DND-41 (cell line): ENCODE results near the gene MCOLN1.
"Not testable (repeated sequence)": the region's sequence is repeated elsewhere in the genome, so short reads cannot be mapped to it uniquely, and the experiment has no call there.

Experiments
- ATAC-seq: fragments of 200-7000 bp; cut with Tn5 transposase; 3 replicates; pipeline ENCODE4 v1.9.1; 2021; ENCODE audit warnings: low read depth; ENCODE audit not compliant: insufficient read depth
- DNase-seq: peaks from one replicate; pipeline ENCODE4 v3.0.0-alpha.2; 2020
- H2AFZ ChIP-seq: 2 replicates; pipeline ENCODE4 v1.6.0; 2012; ENCODE audit warnings: low read depth, low read length
- H3K27ac ChIP-seq: 2 replicates; pipeline ENCODE4 v1.5.1; 2012; ENCODE audit warnings: low read length, inconsistent platforms
- H3K27me3 ChIP-seq: fragments of 200-600 bp; sonication (generic); 2 replicates; pipeline ENCODE4 v1.6.0; 2012; ENCODE audit warnings: low read length, mild to moderate bottlenecking, inconsistent platforms; ENCODE audit not compliant: insufficient read depth, poor library complexity
- H3K36me3 ChIP-seq: 2 replicates; pipeline ENCODE4 v1.5.1; 2012; ENCODE audit warnings: low read length, inconsistent platforms; ENCODE audit not compliant: insufficient read depth
- H3K4me1 ChIP-seq: 2 replicates; pipeline ENCODE4 v1.5.1; 2012; ENCODE audit warnings: mild to moderate bottlenecking, low read length; ENCODE audit not compliant: insufficient read depth
- H3K4me2 ChIP-seq: 2 replicates; pipeline ENCODE4 v1.6.0; 2012; ENCODE audit warnings: mild to moderate bottlenecking, moderate library complexity, low read length, inconsistent platforms; ENCODE audit not compliant: insufficient read depth
- H3K4me3 ChIP-seq, 2 experiments: fragments of 200-600 bp in 1 of 2; shearing (Covaris generic) in 1 of 2; 2 replicates each; pipeline ENCODE4 v1.5.1; 2012 to 2016; ENCODE audit warnings: inconsistent platforms in 2 of 2, low read length in 2 of 2, mild to moderate bottlenecking in 2 of 2, low read depth in 1 of 2, moderate library complexity in 1 of 2
- H3K79me2 ChIP-seq: 2 replicates; pipeline ENCODE4 v1.6.0; 2012; ENCODE audit warnings: low read length, inconsistent platforms; ENCODE audit not compliant: insufficient read depth
- H3K9ac ChIP-seq: 2 replicates; pipeline ENCODE4 v1.6.0; 2012; ENCODE audit warnings: low read depth, mild to moderate bottlenecking, inconsistent platforms, low read length, moderate library complexity
- H3K9me3 ChIP-seq: 2 replicates; pipeline ENCODE4 v1.5.1; 2012; ENCODE audit warnings: low read length, moderate library complexity, mild to moderate bottlenecking, inconsistent platforms; ENCODE audit not compliant: insufficient read depth, severe bottlenecking
- H4K20me1 ChIP-seq: 2 replicates; pipeline ENCODE4 v1.6.0; 2012; ENCODE audit warnings: low read length; ENCODE audit not compliant: insufficient read depth
- CTCF ChIP-seq: IDR thresholded peaks from 2 replicates; pipeline ENCODE4 v1.5.1; 2012; ENCODE audit warnings: borderline replicate concordance, low read length, moderate library complexity, mild to moderate bottlenecking; ENCODE audit not compliant: poor library complexity, severe bottlenecking; ENCODE audit errors: extremely low read depth
- EZH2 ChIP-seq: IDR thresholded peaks from 3 replicates; pipeline ENCODE4 v1.6.1; 2012; ENCODE audit warnings: borderline replicate concordance, low read depth, mild to moderate bottlenecking, moderate library complexity, low read length, inconsistent platforms; ENCODE audit not compliant: severe bottlenecking

Gene MCOLN1

GRCh38 chr19:7575434-7576040 lies 53.1 kb downstream of the MCOLN1 start:
- H3K27me3 ChIP-seq = no peaks in the 10 kb centered on the region
- no peak overlapping the region for H3K9ac ChIP-seq
- H3K4me3 ChIP-seq = no peak overlapping the region
- H3K9me3 ChIP-seq = no peaks in the 10 kb centered on the region
- ATAC-seq (no peak), DNase-seq (no peak)
- H4K20me1 ChIP-seq = no peaks in the 10 kb centered on the region
- H2AFZ ChIP-seq = no peak overlapping the region
- no peaks in the 10 kb centered on the region for H3K36me3 ChIP-seq
- TF ChIP-seq EZH2 = no peak
- no peak for TF ChIP-seq CTCF
- no peaks in the 10 kb centered on the region for H3K4me1 ChIP-seq
- H3K79me2 ChIP-seq = no peaks in the 10 kb centered on the region
- no peak overlapping the region for H3K27ac ChIP-seq
- no peak overlapping the region for H3K4me2 ChIP-seq

- H3K4me2 ChIP-seq, H3K9me3 ChIP-seq, H3K4me1 ChIP-seq, ATAC-seq, H4K20me1 ChIP-seq, H3K27ac ChIP-seq, H2AFZ ChIP-seq, H3K4me3 ChIP-seq, H3K36me3 ChIP-seq, DNase-seq, H3K27me3 ChIP-seq, H3K79me2 ChIP-seq, H3K9ac ChIP-seq: not testable (repeated sequence)
These were observed 55.0 kb downstream of the MCOLN1 start for GRCh38 chr19:7577422-7577821.

DNA sequence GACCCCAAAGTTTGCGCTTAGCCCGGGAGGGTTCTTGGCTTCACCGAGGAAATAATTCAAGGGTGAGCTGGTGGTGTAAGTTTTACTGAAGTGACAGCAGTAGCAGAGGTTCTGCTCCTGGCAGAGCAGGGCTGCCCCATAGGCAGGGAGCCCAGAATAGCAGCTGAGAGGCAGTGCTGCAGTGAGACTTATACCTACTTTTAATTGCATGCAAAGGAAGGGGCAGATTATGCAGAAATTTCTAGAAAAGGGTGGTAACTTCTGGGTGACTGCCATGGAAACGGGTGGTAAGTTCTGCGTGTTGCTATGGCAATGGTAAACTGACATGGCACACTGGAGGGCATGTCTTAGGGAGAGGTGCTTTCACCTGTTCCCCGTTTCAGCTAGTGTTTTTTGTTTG lies 55.7 kb downstream of the MCOLN1 start:
- no peaks in the 10 kb centered on the region for H3K27me3 ChIP-seq
- no peak for ATAC-seq
- TF ChIP-seq CTCF (no peak), EZH2 (no peak)
- no peaks in the 10 kb centered on the region for H4K20me1 ChIP-seq
- no peaks in the 10 kb centered on the region for H3K9me3 ChIP-seq
- H3K79me2 ChIP-seq = no peaks in the 10 kb centered on the region
- no peak overlapping the region for H2AFZ ChIP-seq
- no peak overlapping the region for H3K27ac ChIP-seq
- H3K36me3 ChIP-seq = no peaks in the 10 kb centered on the region
- no peak overlapping the region for H3K9ac ChIP-seq
- no peaks in the 10 kb centered on the region for H3K4me1 ChIP-seq
- no peak overlapping the region for H3K4me3 ChIP-seq
- no peak overlapping the region for H3K4me2 ChIP-seq
- DNase-seq = no peak

DNA sequence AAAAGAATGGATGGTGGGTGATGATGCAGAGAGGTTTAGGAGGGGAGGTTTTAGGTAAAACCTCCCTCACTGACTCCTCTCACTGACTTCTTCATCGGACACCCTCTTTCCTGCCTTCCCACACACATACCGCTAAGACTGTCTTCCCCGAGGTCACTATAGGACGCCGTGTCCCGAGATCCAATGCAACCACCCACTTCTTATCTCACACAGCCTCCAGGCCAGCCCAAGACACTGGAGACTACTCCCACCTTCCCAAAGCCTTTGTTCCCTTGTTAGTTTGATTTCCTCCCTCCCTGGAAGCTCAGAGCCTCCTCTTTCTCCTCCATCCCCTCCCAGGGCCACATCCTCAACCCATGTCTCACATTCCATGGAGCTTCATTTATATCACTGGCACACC lies 56.8 kb downstream of the MCOLN1 start:
- ATAC-seq = no peak
- no peaks in the 10 kb centered on the region for H3K27me3 ChIP-seq
- no peak overlapping the region for H2AFZ ChIP-seq
- H3K4me2 ChIP-seq = no peak overlapping the region
- H3K4me3 ChIP-seq = no peak overlapping the region
- TF ChIP-seq EZH2 (no peak), CTCF (no peak)
- H3K36me3 ChIP-seq = no peaks in the 10 kb centered on the region
- no peak overlapping the region for H3K9ac ChIP-seq
- DNase-seq = no peak
- H3K79me2 ChIP-seq = no peaks in the 10 kb centered on the region
- no peaks in the 10 kb centered on the region for H4K20me1 ChIP-seq
- H3K27ac ChIP-seq = no peak overlapping the region
- H3K4me1 ChIP-seq = no peaks in the 10 kb centered on the region
- H3K9me3 ChIP-seq = no peaks in the 10 kb centered on the region
